Caki2 (cell line): ENCODE measurements around the gene TSHZ1. TPM values are rescaled to one million over a fixed set of nuclear protein-coding genes. Genes with fewer than 3 reads are reported as not detected.

Source experiments
- DNase-seq: peaks from one replicate; pipeline ENCODE4 v3.0.0-alpha.2; 2015; ENCODE audit warnings: low read depth
- in situ Hi-C: cut with HindIII; loops from 2 replicates; pipeline ENCODE4 v1.10.0; 2016; ENCODE audit warnings: low sequenced_read_pairs, low pct_unique_long_range_greater_than_20kb, mixed read lengths
- total RNA-seq: library from RNA; depleted of rRNA; stranded (reverse); fragments of >200 nt; shearing (Covaris generic); gene quantifications from 2 replicates; pipeline ENCODE4 v1.2.3, GENCODE V29; 2014; ENCODE audit warnings: low replicate concordance; rRNA removed

The TSHZ1 gene
- total RNA-seq = 9.2 and 10.4 TPM in 2 replicates

- DNase-seq = peak; percentile 72
- in situ Hi-C loops = no loop called here
Observed at GRCh38 chr18:75210274-75211001, at the start of gene TSHZ1. TSHZ1 (plus strand) TSS chr18:75210797; CDS start chr18:75211877, 1,080 bp downstream.

GRCh38 chr18:75161256-75162028 lies 49.2 kb upstream of the TSHZ1 start:
- no peak for DNase-seq
- in situ Hi-C loops = no loop called here

GRCh38 chr18:75162467-75162866 lies 48.1 kb upstream of the TSHZ1 start:
- no peak for DNase-seq
- in situ Hi-C loops = no loop called here

GRCh38 chr18:75162978-75163377 lies 47.6 kb upstream of the TSHZ1 start:
- DNase-seq = no peak
- in situ Hi-C loops = no loop called here

- no peak for DNase-seq
- in situ Hi-C loops = no loop called here
Observed at GRCh38 chr18:75163736-75164135, 46.9 kb upstream of the TSHZ1 start.

- DNase-seq = no peak
- in situ Hi-C loops = no loop called here
Observed at GRCh38 chr18:75164479-75164878, 46.1 kb upstream of the TSHZ1 start.

GRCh38 chr18:75165926-75166325 lies 44.7 kb upstream of the TSHZ1 start:
- DNase-seq = no peak
- in situ Hi-C loops = no loop called here

- DNase-seq = no peak
- in situ Hi-C loops = no loop called here
Observed at GRCh38 chr18:75167137-75167536, 43.5 kb upstream of the TSHZ1 start.

GRCh38 chr18:75167759-75168618 lies 42.6 kb upstream of the TSHZ1 start:
- in situ Hi-C loops = no loop called here
- no peak for DNase-seq

- DNase-seq = no peak
- in situ Hi-C loops = no loop called here
Observed at GRCh38 chr18:75168619-75169018, 42.0 kb upstream of the TSHZ1 start.

GRCh38 chr18:75169411-75169810 lies 41.2 kb upstream of the TSHZ1 start:
- in situ Hi-C loops = no loop called here
- no peak for DNase-seq

- in situ Hi-C loops = no loop called here
Observed at GRCh38 chr18:75170022-75170789, 40.4 kb upstream of the TSHZ1 start.

GRCh38 chr18:75170916-75171315 lies 39.7 kb upstream of the TSHZ1 start:
- no peak for DNase-seq
- in situ Hi-C loops = no loop called here

More at GRCh38 chr18:75170022-75170789, 40.4 kb upstream of the TSHZ1 start:
- DNase-seq = no peak

- in situ Hi-C loops = no loop called here
- no peak for DNase-seq
Observed at GRCh38 chr18:75172299-75173124, 38.1 kb upstream of the TSHZ1 start.

GRCh38 chr18:75173125-75173432 lies 37.5 kb upstream of the TSHZ1 start:
- DNase-seq = no peak
- in situ Hi-C loops = no loop called here

GRCh38 chr18:75173738-75174137 lies 36.9 kb upstream of the TSHZ1 start:
- in situ Hi-C loops = no loop called here
- DNase-seq = no peak

- in situ Hi-C loops = no loop called here
- no peak for DNase-seq
Observed at GRCh38 chr18:75176849-75177248, 33.7 kb upstream of the TSHZ1 start.
